Fibroblast of upper back skin (primary cell): Measurements from ENCODE around the gene VASH2.
"Not testable (repeated sequence)": the region's sequence is repeated elsewhere in the genome, so short reads cannot be mapped to it uniquely, and the experiment has no call there.

Source experiments
- DNase-seq: peaks from one replicate; pipeline ENCODE4 v3.0.0-alpha.2; 2013

Gene VASH2

DNA sequence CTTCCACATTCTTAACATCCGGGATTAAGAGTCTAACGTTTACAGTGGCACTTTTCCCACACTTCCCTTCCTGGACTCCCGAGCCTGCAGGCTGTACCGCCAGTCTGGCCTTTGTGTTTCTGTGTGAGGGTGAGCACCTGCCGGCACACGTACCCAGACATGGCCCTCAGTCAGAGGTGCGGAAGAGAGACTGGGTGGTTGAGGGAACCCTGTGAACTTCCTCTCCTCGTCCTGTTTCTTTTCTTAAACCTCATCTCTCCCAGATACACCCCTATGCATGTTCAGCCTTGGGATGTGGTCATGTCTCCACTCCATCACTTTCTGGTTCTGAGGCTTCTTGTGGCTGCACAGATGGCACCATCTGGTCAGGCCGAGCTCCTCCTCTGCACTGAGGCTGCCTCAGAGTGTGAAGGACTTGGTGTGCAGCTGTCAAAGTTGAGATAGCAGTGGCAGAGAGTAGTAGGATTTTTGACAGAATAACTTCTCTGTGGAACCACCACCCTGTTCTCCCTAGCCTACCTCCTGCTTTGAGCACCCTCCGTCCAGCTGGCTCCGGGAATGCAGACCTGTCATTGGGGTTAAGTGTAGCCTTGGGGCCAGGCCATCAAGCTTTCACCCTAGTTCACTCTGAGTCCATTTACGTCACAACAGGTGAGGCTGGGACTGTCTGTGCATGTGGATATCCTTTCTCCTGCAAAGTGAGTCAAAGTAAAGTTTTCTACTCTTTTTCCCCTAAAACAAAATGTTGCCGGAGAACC, 31.4 kb downstream of the VASH2 start:
- no peak for DNase-seq

DNA sequence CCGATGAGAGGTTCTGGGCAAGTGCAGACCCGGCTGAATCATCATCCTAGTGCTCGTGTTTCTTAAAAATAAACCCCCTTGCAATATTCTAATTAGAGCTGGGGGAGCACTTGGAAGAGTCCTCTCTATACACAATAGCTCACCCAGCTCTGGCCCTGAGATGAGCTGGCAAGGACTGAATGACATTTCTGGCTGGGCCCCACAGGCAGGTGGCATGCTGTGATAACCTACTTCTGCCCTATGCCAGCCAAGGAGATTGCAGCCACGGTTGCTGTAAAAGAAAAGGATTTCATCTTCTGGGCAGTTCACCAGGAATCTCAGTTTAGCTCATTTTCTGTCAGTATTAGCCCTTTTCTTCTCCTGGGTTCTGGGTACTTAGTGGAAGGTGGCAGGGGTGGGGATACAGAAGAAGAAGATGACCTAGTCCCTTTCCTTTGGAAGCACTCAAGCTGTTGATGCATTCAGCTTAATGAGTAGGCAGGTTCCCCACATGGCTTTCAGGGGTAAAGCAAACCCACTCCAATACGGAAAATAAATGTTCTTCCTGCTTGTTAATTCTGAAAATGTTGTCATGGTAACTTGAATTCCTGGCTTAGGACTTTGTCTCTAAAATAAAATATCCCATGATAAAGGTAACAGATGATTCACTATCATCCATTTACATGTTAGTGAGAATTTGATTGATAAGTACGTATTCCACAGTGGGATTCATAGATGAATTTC, 32.2 kb downstream of the VASH2 start:
- DNase-seq, result no peak

DNA sequence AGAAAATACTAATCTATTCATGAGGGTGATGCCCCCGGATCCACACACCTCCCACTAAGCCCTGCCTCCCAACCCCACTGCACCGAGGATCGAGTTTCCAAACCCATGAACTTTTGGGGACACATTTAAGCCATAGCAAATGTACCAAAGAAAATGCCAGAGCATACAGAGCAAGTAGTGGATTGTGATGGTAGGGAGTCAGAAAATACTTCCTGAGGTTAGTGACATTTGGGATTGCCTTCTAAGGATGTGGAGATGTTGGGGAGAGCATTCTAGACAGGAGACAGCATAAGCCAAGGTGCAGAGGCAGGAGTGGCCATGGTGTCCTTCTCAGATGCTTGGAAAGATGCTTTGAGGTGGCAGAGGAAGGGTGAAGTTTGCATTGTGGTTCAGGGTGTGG, 33.1 kb downstream of the VASH2 start:
- DNase-seq, result no peak

DNA sequence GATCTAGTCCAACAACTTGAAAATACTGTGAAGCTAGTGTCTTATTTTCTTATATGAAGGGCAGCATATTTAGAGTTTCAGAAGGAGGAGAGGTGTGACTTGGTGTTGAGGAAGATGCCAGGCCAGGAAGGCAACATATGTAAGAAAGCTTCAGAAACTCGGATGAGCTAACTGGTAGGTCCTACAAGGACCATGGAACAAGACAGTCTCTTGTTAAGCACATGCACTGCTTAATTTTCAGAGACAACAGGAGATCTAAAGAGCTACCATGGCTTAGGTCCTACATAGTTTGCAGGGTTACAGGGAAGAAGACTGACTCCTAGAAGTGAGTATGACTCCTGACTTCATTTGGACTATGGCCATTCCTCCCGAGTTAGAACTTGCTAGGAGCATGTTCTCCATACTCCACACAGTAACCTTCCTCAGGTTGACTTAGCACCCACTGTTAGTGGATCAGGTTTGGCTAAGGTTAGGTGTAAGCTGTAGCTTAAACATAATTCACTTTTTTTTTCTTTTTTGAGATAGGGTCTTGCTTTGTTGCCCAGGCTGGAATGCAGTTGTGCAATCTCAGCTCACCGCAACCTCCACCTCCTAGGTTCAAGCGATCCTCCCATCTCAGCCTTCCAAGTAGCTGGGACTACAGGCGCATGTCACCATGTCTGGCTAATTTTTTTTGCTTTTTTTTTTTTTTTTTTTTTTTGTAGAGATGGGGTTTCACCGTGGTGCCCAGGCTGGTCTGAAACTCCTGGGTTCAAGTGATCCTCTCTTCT, 34.4 kb downstream of the VASH2 start:
- no peak for DNase-seq

DNA sequence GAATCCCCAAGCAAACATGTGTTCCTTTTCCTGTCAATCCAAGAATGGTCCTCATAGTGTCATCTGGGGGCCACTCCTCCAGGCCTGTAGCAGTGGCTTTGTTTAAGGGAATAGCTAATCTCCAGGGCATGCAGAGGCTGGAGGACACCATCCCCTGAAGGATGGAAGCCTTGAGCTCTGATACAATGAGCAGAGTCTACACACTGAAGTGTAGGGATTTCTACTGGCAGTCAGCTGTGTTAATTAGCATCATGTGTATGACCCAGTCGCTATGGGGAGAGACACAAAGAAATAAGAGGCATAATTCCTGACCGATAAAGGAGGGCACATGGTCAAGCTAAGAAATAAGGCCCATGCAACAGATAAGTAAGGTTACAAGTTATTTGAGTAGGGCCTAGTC, 36.2 kb downstream of the VASH2 start:
- no peak for DNase-seq

DNA sequence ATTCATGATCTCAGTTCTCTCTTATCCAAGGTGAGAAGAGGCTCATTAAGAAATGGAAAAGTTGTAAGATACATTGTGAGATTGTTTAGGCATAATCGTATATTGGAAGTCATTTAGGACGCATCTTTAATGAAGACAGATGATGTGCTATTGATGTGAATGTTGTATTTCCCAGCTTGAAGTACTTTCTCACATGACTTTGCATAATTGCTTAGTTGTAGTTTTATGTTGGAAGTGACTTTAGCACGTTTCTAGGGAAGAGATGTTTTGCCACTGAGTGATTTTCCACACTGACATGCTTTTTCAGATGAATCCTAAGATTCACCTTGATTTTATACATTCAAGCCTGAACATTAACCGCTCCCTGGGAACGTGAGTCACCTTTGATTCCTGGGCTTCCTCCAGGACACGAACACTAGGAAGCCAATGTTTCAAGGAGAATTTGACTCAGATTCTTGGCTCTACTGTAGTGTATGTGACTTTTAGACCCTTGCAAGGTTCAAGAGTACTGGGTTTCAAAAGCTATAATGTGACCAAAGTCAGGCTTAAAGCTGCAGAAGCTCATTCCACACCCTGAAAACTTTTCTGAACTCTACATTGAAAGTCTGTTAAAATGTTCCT, 37.5 kb downstream of the VASH2 start:
- peak; percentile 41 for DNase-seq

DNA sequence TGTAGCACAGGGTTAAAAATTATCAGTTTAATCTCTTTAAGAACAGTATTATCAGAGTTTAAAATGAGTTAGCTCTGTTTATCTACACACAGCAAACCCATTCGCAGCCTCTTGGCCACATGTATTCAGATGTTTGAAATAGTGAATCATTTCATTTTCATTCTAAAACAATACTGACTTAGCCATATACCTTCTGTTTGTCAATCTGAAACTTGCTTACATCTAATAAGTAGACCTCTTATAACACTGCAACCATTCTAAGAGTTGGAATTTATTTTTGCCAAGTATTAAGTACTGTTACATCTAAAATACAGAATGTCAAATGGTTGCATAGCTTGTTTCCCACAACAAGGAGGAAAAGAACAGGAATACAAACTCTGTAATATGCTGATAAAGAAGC, 39.9 kb downstream of the VASH2 start:
- DNase-seq, result no peak

DNA sequence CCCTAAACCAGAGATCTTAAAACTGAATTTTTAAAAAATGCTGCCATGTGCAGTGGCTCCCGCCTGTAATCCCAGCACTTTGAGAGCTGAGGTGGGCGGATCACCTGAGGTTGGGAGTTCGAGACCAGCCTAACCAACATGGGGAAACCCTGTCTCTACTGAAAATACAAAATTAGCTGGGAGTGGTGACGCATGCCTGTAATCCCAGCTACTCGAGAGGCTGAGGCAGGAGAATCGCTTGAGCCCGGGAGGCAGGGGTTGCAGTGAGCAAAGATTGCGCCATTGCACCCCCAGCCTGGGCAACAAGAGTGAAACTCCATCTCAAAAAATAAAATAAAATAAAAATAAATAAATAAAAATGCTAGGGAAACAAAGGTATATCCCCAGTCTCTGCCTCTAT, 43.6 kb downstream of the VASH2 start:
- DNase-seq, result not testable (repeated sequence)

DNA sequence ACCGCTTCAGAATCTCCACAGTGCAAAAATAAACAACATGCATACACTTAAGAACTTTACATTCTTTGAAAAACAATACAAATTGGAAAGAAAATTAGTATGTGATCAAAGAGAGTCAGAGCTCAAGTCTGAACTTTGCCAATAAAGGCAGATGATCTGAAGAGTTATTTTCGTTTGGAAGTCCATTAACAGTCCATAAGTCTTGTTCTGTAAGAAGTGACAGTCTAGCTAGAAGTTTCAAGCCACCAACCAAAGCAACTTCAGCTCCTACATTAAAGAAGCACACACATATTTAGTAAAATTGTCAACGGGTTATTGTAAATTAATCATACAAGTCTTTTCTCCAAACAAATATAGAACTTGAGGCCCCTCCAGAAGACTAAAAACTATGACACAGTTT, 44.6 kb downstream of the VASH2 start:
- no peak for DNase-seq

DNA sequence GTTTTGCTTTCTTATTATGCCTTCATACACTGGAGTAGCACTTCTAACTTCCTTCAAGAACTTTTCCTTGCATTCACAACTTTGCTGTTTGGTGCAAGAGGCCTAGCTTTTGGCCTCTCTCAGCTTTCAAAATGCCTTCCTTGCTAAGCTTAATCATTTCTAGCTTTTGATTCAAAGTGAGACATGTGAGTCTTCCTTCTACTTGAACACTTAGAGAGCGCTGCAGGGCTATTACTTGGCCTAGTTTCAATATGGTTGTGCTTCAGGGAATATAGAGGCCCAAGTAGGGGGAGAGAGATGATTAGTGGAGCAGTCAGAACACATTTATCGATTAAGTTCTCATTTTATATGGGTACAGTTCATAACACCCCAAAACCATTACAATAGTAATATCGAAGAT, 52.9 kb downstream of the VASH2 start:
- no peak for DNase-seq

DNA sequence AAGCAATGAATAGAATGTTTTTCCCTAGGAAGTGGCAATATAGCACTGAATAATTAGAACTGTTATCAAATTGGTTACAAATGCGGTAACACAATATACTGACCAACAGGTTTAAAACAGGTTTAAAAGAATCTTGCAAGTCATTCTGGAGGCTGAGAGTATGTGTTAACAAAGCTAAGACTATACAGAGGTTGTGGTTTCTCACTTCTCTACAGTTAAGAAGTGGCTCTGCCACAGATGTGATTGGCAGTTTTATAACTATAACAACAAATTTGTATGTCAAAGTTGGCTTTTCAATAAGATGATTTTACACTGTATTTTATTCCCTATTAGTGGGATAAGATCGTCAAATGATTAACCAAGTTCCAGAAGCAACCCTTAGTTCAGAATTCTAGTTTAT, 58.2 kb downstream of the VASH2 start:
- DNase-seq, result no peak

DNA sequence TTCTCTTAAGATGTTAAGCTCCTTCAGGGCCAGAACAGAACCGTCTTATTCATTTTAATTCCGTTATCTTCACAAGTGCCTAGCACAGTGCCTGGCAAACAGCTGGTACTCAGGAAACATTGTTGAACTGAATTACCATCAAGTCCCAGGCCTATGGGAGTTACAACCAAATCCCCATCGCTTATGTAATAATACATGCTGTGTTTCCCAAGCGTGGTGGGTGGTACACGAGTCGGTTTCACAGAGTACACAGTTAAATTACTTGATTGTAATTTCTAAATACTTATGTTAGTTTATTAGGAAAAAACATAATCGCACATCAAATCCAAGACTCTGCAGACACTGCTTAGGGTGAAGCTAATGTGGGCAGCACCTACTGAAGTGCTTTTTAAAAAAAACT, 64.3 kb downstream of the VASH2 start:
- DNase-seq, result peak; percentile 4

DNA sequence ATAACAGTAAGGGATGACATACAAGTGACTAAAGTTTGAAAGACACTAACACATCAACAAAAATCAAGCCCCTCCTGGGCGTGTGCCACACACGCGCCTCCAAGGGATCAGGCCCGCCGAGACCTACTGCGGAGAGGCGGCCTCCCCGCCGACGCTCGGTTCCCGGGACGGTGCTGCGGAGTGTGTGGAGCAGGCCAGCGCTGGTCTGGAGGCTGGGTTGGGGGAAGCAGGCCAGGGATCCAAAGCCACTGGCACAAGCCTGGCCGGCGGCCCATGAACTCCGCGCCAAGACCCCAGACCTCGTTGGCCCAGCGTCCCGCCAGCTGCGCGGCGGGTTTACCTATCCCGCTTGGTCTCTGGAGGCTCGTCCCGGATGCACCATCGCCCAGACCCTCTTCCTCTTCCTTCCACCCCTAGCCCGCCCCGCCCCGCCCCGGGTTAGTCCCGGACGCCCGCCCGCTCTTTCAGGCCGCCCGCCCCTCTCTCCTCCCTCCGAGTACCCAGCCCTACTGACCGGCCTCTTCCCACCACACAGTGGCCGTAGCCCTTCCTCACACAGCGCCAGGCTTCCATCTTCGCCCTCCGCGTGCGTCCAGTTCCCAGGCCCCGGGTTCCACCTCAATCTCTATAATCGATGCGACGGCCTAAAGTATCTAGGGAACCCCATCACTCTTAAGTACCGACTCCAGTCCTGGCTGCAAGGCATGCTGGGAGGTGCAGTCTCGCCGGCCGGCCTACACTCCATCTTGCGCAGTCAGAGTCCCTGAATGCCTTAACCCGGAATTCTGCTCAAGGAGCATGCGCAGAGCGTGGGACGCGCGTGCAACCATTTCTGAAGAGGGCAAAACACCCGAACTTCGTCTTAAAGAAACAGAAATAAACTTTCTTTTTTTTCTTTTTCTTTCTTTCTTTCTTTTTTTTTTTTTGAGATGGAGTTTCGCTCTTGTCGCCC, 65.0 kb downstream of the VASH2 start, which contains the start of gene ANGEL2:
Gene ANGEL2, minus strand, starts transcription at position 769 of the 952 bp plus-strand sequence. Its CDS starts 196 bp downstream, at position 573.
- DNase-seq, result peak; percentile 98

DNA sequence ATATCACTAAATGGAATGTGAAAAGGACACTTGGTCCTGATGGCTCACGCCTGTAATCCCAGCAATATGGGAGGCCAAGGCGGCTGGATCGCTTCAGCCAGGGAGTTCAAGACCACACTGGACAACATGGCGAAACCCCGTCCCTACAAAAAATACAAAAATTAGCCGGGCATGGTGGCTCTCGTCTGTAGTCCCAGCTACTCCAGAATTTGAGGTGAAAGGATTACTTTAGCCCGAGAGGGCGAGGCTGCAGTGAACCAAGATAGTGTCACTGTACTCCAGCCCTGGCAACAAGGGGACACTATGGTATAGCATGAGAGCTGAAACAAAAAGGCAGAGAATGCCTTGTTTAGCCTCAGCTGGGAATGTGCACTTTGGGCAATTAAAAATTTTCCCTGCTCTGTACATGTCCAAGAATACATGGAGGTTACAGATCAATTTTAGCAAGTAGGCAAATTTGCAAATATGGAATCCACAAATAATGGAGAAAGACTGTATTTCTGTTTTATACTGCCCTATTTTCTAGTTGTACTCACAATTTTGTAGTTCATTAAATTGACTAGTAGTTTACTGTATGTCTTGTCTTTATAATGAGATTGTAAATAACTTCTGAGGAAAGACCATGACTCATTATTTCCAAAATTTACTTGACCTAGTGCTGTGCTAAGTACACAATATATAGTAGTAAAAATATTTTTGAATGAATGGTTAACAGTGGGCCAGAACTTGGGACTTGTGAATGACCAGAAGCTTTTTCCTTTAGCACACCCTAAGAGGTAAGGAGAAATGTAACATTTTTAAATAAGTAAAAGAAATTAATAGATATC, 67.3 kb downstream of the VASH2 start:
- no peak for DNase-seq

DNA sequence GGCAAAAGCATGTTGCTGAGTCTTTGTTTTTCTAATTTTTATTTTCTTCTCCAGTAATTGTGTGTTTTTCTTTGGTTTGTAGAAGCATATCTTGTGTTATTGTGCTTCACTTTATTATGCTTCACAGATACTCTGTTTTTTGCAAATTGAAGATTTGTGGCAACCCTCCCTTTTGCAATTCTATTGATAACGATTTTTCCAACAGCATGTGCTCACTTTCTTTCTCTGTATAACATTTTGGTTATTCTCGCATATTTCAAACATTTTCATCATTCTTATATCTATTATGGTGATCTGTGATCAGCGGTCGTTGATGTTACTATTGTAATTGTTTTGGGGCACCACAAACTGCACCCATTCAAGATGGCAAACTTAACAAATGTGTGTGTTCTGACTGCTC, 69.1 kb downstream of the VASH2 start:
- DNase-seq, result no peak

DNA sequence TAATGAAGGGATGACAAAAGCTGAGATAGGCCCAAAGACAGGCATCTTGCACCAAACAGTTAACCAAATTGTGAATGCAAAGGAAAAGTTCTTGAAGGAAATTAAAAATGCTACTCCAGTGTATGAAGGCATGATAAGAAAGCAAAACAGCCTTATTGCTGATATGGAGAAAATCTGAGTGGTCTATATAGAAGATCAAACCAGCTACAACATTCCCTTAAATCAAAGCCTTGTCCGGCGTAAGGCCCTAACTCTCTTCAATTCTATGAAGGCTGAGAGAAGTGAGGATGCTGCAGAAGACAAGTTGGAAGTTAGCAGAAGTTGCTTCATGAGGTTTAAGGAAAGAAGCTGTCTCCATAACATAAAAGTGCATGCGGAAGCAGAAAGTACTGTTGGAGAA, 69.7 kb downstream of the VASH2 start:
- no peak for DNase-seq

DNA sequence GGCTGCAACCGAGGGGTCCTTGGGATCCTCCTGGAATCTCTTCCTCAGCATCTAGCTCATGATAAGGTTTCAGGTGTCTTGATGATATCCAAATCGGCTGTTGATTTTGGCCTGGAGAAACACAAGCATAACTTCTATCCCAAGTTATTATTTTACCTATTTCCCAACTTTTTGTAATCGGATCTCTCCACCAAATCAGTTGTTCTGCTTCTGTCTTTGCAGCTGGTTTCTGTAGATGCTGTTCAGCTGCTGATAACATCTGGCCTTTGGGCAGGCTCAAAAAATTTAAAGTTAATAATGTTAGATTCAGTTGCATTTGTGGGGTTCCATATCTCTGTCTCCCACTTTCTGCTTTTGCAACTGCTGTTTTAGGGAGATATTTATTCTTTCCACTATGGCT, 76.7 kb downstream of the VASH2 start:
- not testable (repeated sequence) for DNase-seq

DNA sequence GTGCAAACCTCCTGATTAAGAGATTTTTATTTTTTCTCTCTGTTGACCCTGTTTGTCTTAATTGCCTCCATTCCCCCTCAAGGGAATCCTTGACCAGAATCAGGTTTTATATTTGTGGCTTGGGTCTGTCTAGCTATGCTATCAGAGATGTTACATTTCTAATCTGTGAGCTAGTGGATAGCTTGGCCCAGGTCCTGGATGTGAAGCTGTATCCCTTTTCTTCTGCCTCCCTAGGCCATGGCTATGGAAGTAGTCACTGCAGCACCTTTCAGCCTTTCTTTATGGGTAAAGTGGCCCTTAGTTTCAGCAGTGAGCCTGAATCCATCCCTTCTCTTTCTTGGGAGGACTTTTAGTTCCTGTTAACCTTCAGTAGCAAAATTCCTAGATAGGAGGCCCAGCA, 82.3 kb downstream of the VASH2 start:
- no peak for DNase-seq

DNA sequence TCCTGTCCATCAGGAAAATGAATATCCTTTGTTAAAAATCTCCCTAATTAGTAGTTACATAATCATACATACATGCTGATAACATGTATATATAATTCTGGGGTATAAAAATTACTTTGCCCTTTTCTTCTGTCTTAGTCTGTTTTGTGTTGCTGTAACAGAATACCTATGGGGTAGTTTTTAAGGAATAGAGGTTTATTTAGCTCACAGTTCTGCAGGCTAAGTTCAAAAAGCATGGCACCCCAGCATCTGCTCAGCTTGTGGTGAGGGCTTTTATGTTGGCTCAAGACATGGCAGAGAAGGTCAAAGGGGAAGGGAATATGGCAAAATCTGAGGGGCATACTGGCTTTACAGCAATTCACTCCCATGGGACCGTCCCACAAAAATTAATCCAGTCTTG, 84.4 kb downstream of the VASH2 start:
- DNase-seq, result no peak

DNA sequence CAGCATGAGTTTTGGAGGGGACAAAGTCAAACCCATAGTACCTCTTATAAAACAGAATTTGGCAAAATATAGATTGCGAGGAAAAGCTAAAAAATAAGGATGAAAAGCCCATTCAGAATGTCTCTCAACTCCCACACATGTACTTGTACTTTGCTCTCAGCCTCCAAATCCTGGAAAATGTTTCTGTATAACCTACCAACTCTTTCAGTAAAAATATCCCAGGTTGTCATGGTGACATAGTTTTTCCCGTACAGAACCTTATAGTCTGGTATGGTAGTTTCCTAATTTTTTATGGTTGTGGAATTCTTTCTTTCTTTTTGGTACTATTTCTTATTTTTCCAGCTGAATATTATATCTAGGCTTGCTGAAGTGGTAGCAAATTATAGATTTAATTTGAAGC, 85.2 kb downstream of the VASH2 start:
- no peak for DNase-seq
